ENCODE measurements around the gene SYNJ1. TPM values are rescaled to one million over a fixed set of nuclear protein-coding genes. Genes with fewer than 3 reads are reported as not detected.

SYNJ1 gene
- total RNA-seq, 4 donors from 2014 or later: 8.0 to 21.4 (median 13.3) TPM

- H3K4me3 ChIP-seq: no peak overlapping the region
- no peaks in the 10 kb centered on the region for H3K4me1 ChIP-seq
- TF ChIP-seq CTCF (IDR thresholded peaks at IDR 0.05) (no peak), EP300 (IDR thresholded peaks at IDR 0.05) (no peak)
- no peak overlapping the region for H3K27ac ChIP-seq
- H3K36me3 ChIP-seq: no peaks in the 10 kb centered on the region
- 67 to 72% methylated on average over 4 of the region's 4 CpGs for WGBS, 2 donors
- H3K27me3 ChIP-seq: no peaks in the 10 kb centered on the region
- DNase-seq (ENCODE audit: low spot score in 2 of 2): no peak
- H3K9me3 ChIP-seq: no peaks in the 10 kb centered on the region
Measured at GRCh38 chr21:32710987-32711386, 16.8 kb downstream of the SYNJ1 start.

GRCh38 chr21:32710069-32710784, 17.6 kb downstream of the SYNJ1 start:
- H3K27me3 ChIP-seq: no peaks in the 10 kb centered on the region
- no peak for TF ChIP-seq CTCF (IDR thresholded peaks at IDR 0.05)
- TF ChIP-seq EP300 (IDR thresholded peaks at IDR 0.05): no peak
- TF ChIP-seq POLR2A (IDR thresholded peaks at IDR 0.05): no peak
- no peak for DNase-seq (ENCODE audit: low spot score in 2 of 2)
- no peaks in the 10 kb centered on the region for H3K36me3 ChIP-seq
- H3K9me3 ChIP-seq: no peaks in the 10 kb centered on the region
- H3K27ac ChIP-seq: no peak overlapping the region
- no peaks in the 10 kb centered on the region for H3K4me1 ChIP-seq
- WGBS, 2 donors: 78 to 88% methylated on average over 4 of the region's 4 CpGs
- no peak overlapping the region for H3K4me3 ChIP-seq

- TF ChIP-seq POLR2A (IDR thresholded peaks at IDR 0.05): no peak
- TF ChIP-seq CTCF (IDR thresholded peaks at IDR 0.05): no peak
- TF ChIP-seq EP300 (IDR thresholded peaks at IDR 0.05): no peak
- Histone ChIP-seq H3K27ac (no peak overlapping the region), H3K4me3 (no peak overlapping the region), H3K4me1 (no peaks in the 10 kb centered on the region), H3K27me3 (no peaks in the 10 kb centered on the region), H3K36me3 (no peaks in the 10 kb centered on the region), H3K9me3 (no peaks in the 10 kb centered on the region)
- WGBS, 2 donors: 53 to 58% methylated on average over 6 of the region's 6 CpGs
- no peak for DNase-seq (ENCODE audit: low spot score in 2 of 2)
Measured at GRCh38 chr21:32708069-32708468, 19.7 kb downstream of the SYNJ1 start.

- Histone ChIP-seq H3K9me3 (no peaks in the 10 kb centered on the region), H3K4me1 (no peaks in the 10 kb centered on the region), H3K27ac (no peak overlapping the region), H3K36me3 (no peaks in the 10 kb centered on the region), H3K4me3 (no peak overlapping the region), H3K27me3 (no peaks in the 10 kb centered on the region)
- TF ChIP-seq POLR2A (IDR thresholded peaks at IDR 0.05) (no peak), CTCF (IDR thresholded peaks at IDR 0.05) (no peak)
- WGBS, 2 donors: 91 to 99% methylated on average over 4 of the region's 4 CpGs
- DNase-seq (ENCODE audit: low spot score in 2 of 2): no peak
Measured at GRCh38 chr21:32705901-32706300, 21.9 kb downstream of the SYNJ1 start.

GRCh38 chr21:32705139-32705538, 22.7 kb downstream of the SYNJ1 start:
- H3K9me3 ChIP-seq: no peaks in the 10 kb centered on the region
- no peaks in the 10 kb centered on the region for H3K4me1 ChIP-seq
- H3K4me3 ChIP-seq: no peak overlapping the region
- WGBS, 2 donors: 96 to 97% methylated on average over 1 of the region's 1 CpG
- H3K27ac ChIP-seq: no peak overlapping the region
- TF ChIP-seq CTCF (IDR thresholded peaks at IDR 0.05): no peak
- no peak for TF ChIP-seq POLR2A (IDR thresholded peaks at IDR 0.05)
- no peak for TF ChIP-seq EP300 (IDR thresholded peaks at IDR 0.05)
- H3K27me3 ChIP-seq: no peaks in the 10 kb centered on the region
- DNase-seq (ENCODE audit: low spot score in 2 of 2): no peak
- H3K36me3 ChIP-seq: peaks cover 0 to 4% (median 0%) of the 10 kb centered on the region in 3 donors

Data from tibial nerve (tissue), 4 donors.